Measurements from ENCODE around the gene CNPY1.
"Not testable (repeated sequence)": the region's sequence is repeated elsewhere in the genome, so short reads cannot be mapped to it uniquely, and the experiment has no call there.

CNPY1 gene

GRCh38 chr7:155536451-155536850, 9.9 kb downstream of the CNPY1 start:
- in situ Hi-C loops (cut with HindIII; ENCODE audit: low sequenced_read_pairs), result loop anchor here (5.0 kb wide), 2 partner anchors 49 to 51 kb away; no protein-coding TSS in a partner anchor

- in situ Hi-C loops (cut with HindIII; ENCODE audit: low sequenced_read_pairs), result loop anchor here (5.0 kb wide), 2 partner anchors 47 to 53 kb away; no protein-coding TSS in a partner anchor
Observed at GRCh38 chr7:155534691-155535090, 11.7 kb downstream of the CNPY1 start.

- in situ Hi-C loops (cut with HindIII; ENCODE audit: low sequenced_read_pairs), result no loop called here
Observed at GRCh38 chr7:155533827-155534690, 12.3 kb downstream of the CNPY1 start.

- in situ Hi-C loops (cut with HindIII; ENCODE audit: low sequenced_read_pairs), result no loop called here
Observed at GRCh38 chr7:155533120-155533826, 13.1 kb downstream of the CNPY1 start.

- in situ Hi-C loops (cut with HindIII; ENCODE audit: low sequenced_read_pairs), result no loop called here
Observed at GRCh38 chr7:155532792-155533119, 13.6 kb downstream of the CNPY1 start.

- in situ Hi-C loops (cut with HindIII; ENCODE audit: low sequenced_read_pairs), result no loop called here
Observed at GRCh38 chr7:155531681-155532080, 14.7 kb downstream of the CNPY1 start.

GRCh38 chr7:155530601-155531000, 15.8 kb downstream of the CNPY1 start:
- in situ Hi-C loops (cut with HindIII; ENCODE audit: low sequenced_read_pairs), result no loop called here

- in situ Hi-C loops (cut with HindIII; ENCODE audit: low sequenced_read_pairs), result no loop called here
Observed at GRCh38 chr7:155529845-155530244, 16.5 kb downstream of the CNPY1 start.

GRCh38 chr7:155529346-155529745, 17.0 kb downstream of the CNPY1 start:
- in situ Hi-C loops (cut with HindIII; ENCODE audit: low sequenced_read_pairs), result no loop called here

- in situ Hi-C loops (cut with HindIII; ENCODE audit: low sequenced_read_pairs), result no loop called here
Observed at GRCh38 chr7:155527664-155528063, 18.7 kb downstream of the CNPY1 start.

GRCh38 chr7:155526225-155526624, 20.1 kb downstream of the CNPY1 start:
- in situ Hi-C loops (cut with HindIII; ENCODE audit: low sequenced_read_pairs), result no loop called here

GRCh38 chr7:155524018-155524556, 22.3 kb downstream of the CNPY1 start:
- in situ Hi-C loops (cut with HindIII; ENCODE audit: low sequenced_read_pairs), result no loop called here

- in situ Hi-C loops (cut with HindIII; ENCODE audit: low sequenced_read_pairs), result no loop called here
Observed at GRCh38 chr7:155523168-155523675, 23.1 kb downstream of the CNPY1 start.

GRCh38 chr7:155521743-155522398, 24.5 kb downstream of the CNPY1 start:
- in situ Hi-C loops (cut with HindIII; ENCODE audit: low sequenced_read_pairs), result no loop called here

- in situ Hi-C loops (cut with HindIII; ENCODE audit: low sequenced_read_pairs), result no loop called here
Observed at GRCh38 chr7:155521007-155521742, 25.2 kb downstream of the CNPY1 start.

GRCh38 chr7:155520114-155520513, 26.2 kb downstream of the CNPY1 start:
- in situ Hi-C loops (cut with HindIII; ENCODE audit: low sequenced_read_pairs), result no loop called here

- in situ Hi-C loops (cut with HindIII; ENCODE audit: low sequenced_read_pairs), result not testable (repeated sequence)
Observed at GRCh38 chr7:155519358-155519757, 27.0 kb downstream of the CNPY1 start.

- in situ Hi-C loops (cut with HindIII; ENCODE audit: low sequenced_read_pairs), result no loop called here
Observed at GRCh38 chr7:155518633-155519032, 27.7 kb downstream of the CNPY1 start.

- in situ Hi-C loops (cut with HindIII; ENCODE audit: low sequenced_read_pairs), result no loop called here
Observed at GRCh38 chr7:155517969-155518368, 28.4 kb downstream of the CNPY1 start.

- in situ Hi-C loops (cut with HindIII; ENCODE audit: low sequenced_read_pairs), result no loop called here
Observed at GRCh38 chr7:155517452-155517851, 28.9 kb downstream of the CNPY1 start.

All from endothelial cell of hepatic sinusoid (primary cell).